K562 (cell line): Measurements from ENCODE around the gene BICD1.

ENCODE experiments used
- ARID4B ChIP-seq: sonication (generic); formaldehyde crosslinking; IDR thresholded peaks from 2 replicates; pipeline ENCODE4 v1.8.0; 2022; ENCODE audit warnings: mild to moderate bottlenecking, missing genetic modification reagents
- CTCF ChIP-seq, 3 experiments: IDR thresholded peaks in 2 of 3; conservative IDR thresholded peaks in 1 of 3; 2 replicates each; pipeline ENCODE4 v1.5.1; 2011 to 2012; ENCODE audit warnings: low read length in 3 of 3, mild to moderate bottlenecking in 3 of 3, control low read depth in 2 of 3, improper control_type of control experiment in 1 of 3, inconsistent platforms in 1 of 3, low read depth in 1 of 3, mixed read lengths in 1 of 3, moderate library complexity in 1 of 3; ENCODE audit not compliant: insufficient read depth in 2 of 3
- ERF ChIP-seq: fragments of 450-650 bp; formaldehyde crosslinking; IDR thresholded peaks from 2 replicates; pipeline ENCODE4 v1.4.0; 2020; ENCODE audit warnings: mild to moderate bottlenecking, mixed read lengths
- EZH2 ChIP-seq: IDR thresholded peaks from 2 replicates; pipeline ENCODE4 v1.6.1; 2012; ENCODE audit warnings: low read depth, mild to moderate bottlenecking, inconsistent platforms, low read length, borderline replicate concordance
- NFXL1 ChIP-seq: fragments of 450-650 bp; formaldehyde crosslinking; IDR thresholded peaks from 2 replicates; pipeline ENCODE4 v1.4.0; 2021; ENCODE audit warnings: mild to moderate bottlenecking
- POLR2A ChIP-seq: fragments of 450-650 bp; conservative IDR thresholded peaks from 2 replicates; pipeline ENCODE4 v1.6.1; 2016
- RAD21 ChIP-seq, 2 experiments: fragments of 250-450 bp in 1 of 2; fragments of 450-650 bp in 1 of 2; sonication (Bioruptor Pico) in 1 of 2; formaldehyde crosslinking in 1 of 2; IDR thresholded peaks in 1 of 2; conservative IDR thresholded peaks in 1 of 2; 2 replicates each; pipeline versions ENCODE4 v1.4.0 to v1.8.0; 2020 to 2022; ENCODE audit warnings: mild to moderate bottlenecking in 2 of 2, moderate library complexity in 1 of 2
- TFE3 ChIP-seq: fragments of 450-650 bp; formaldehyde crosslinking; IDR thresholded peaks from 2 replicates; pipeline ENCODE4 v1.4.0; 2020; ENCODE audit warnings: mild to moderate bottlenecking, mixed read lengths
- ZNF24 ChIP-seq: fragments of 450-650 bp; IDR thresholded peaks from 2 replicates; pipeline ENCODE4 v1.6.1; 2016

- TF ChIP-seq POLR2A (no peak), RAD21 (CRISPR knock-in tag; conservative IDR thresholded peaks at IDR 0.05 in 1 of 2, IDR thresholded peaks at IDR 0.05 in 1 of 2) (no peak), ARID4B (CRISPR knock-in tag) (no peak), EZH2 (no peak), NFXL1 (no peak), ERF (CRISPR knock-in tag) (no peak), CTCF (IDR thresholded peaks at IDR 0.05 in 2 of 3, conservative IDR thresholded peaks at IDR 0.05 in 1 of 3; ENCODE audit: insufficient read depth in 2 of 3, low read depth in 1 of 3, low read length in 3 of 3) (no peak), TFE3 (CRISPR knock-in tag) (no peak), ZNF24 (no peak)
Measured at GRCh38 chr12:32257695-32258496, 151.2 kb downstream of the BICD1 start.
